A673 (cell line): Measurements from ENCODE around the gene DHRS13.

Source experiments
- CTCF ChIP-seq: fragments of 300-800, 200-600 bp; sonication (generic); conservative IDR thresholded peaks from 2 replicates; pipeline ENCODE4 v1.5.1; 2017; ENCODE audit warnings: low read depth, mild to moderate bottlenecking, antibody characterized with exemption, low read length, moderate library complexity, mixed read lengths
- EZH2 ChIP-seq: fragments of 200-600 bp; sonication (generic); IDR thresholded peaks from 2 replicates; pipeline ENCODE4 v1.6.1; 2017; ENCODE audit warnings: borderline replicate concordance, low read depth, mild to moderate bottlenecking, mixed read lengths, antibody characterized with exemption, low read length; ENCODE audit not compliant: poor library complexity, severe bottlenecking

GRCh38 chr17:28862561-28862960, 40.3 kb downstream of the DHRS13 start:
- no peak for TF ChIP-seq CTCF
- no peak for TF ChIP-seq EZH2
